Measurements from ENCODE around the gene PALD1. TPM values are rescaled to one million over a fixed set of nuclear protein-coding genes. Genes with fewer than 3 reads are reported as not detected.

The PALD1 gene
- total and polyA plus RNA-seq, 2 donors (not counting 1 experiment from before 2014, with no cell fraction given) = 0.09 to 0.33 TPM

GRCh38 chr10:70544431-70545340 lies 66.1 kb downstream of the PALD1 start:
- Histone ChIP-seq H3K4me3 (replicated peaks in 1 of 4; ENCODE audit: control extremely low read depth in 1 of 4, insufficient read depth in 1 of 4, low read depth in 3 of 4, low read length in 4 of 4) (no peak overlapping the region), H2AFZ (ENCODE audit: low read length) (no peak overlapping the region), H3K27ac (ENCODE audit: insufficient read depth, low read length) (no peak overlapping the region), H3K4me1 (ENCODE audit: control insufficient read depth, extremely low read depth, insufficient read depth, low read length) (no peaks in the 10 kb centered on the region), H3K27me3 (ENCODE audit: control insufficient read depth, insufficient read depth, low read length) (peaks cover 5% of the 10 kb centered on the region), H3K9me3 (ENCODE audit: control insufficient read depth, insufficient read depth, low read depth, low read length) (no peaks in the 10 kb centered on the region), H3K79me2 (ENCODE audit: control insufficient read depth, insufficient read depth, low read length) (no peaks in the 10 kb centered on the region), H3K36me3 (ENCODE audit: control insufficient read depth, insufficient read depth, low read length) (no peaks in the 10 kb centered on the region), H3K9ac (ENCODE audit: insufficient read depth, low read length) (no peak overlapping the region), H3K4me2 (ENCODE audit: extremely low read depth, insufficient read depth, low read length) (no peak overlapping the region), H4K20me1 (ENCODE audit: control insufficient read depth, extremely low read depth, insufficient read depth, low read length) (no peaks in the 10 kb centered on the region)
- no peak for TF ChIP-seq EZH2 (IDR thresholded peaks at IDR 0.05; ENCODE audit: low read length, missing control alignments)
- TF ChIP-seq CTCF (conservative IDR thresholded peaks at IDR 0.05 in 1 of 2, IDR thresholded peaks at IDR 0.05 in 1 of 2; ENCODE audit: low read depth in 1 of 2, low read length in 2 of 2) = no peak
- DNase-seq (ENCODE audit: low read depth in 2 of 2) = no peak

GRCh38 chr10:70546584-70546983 lies 68.0 kb downstream of the PALD1 start:
- no peak overlapping the region for H3K27ac ChIP-seq (ENCODE audit: insufficient read depth, low read length)
- H3K4me1 ChIP-seq (ENCODE audit: control insufficient read depth, extremely low read depth, insufficient read depth, low read length) = peaks cover 3% of the 10 kb centered on the region
- H2AFZ ChIP-seq (ENCODE audit: low read length) = no peak overlapping the region
- no peak overlapping the region for H3K4me3 ChIP-seq (replicated peaks in 1 of 4; ENCODE audit: control extremely low read depth in 1 of 4, insufficient read depth in 1 of 4, low read depth in 3 of 4, low read length in 4 of 4)
- no peaks in the 10 kb centered on the region for H3K79me2 ChIP-seq (ENCODE audit: control insufficient read depth, insufficient read depth, low read length)
- no peaks in the 10 kb centered on the region for H4K20me1 ChIP-seq (ENCODE audit: control insufficient read depth, extremely low read depth, insufficient read depth, low read length)
- H3K9me3 ChIP-seq (ENCODE audit: control insufficient read depth, insufficient read depth, low read depth, low read length) = no peaks in the 10 kb centered on the region
- H3K27me3 ChIP-seq (ENCODE audit: control insufficient read depth, insufficient read depth, low read length) = peaks cover 5% of the 10 kb centered on the region
- no peak for DNase-seq (ENCODE audit: low read depth in 2 of 2)
- H3K36me3 ChIP-seq (ENCODE audit: control insufficient read depth, insufficient read depth, low read length) = no peaks in the 10 kb centered on the region
- H3K9ac ChIP-seq (ENCODE audit: insufficient read depth, low read length) = no peak overlapping the region
- no peak overlapping the region for H3K4me2 ChIP-seq (ENCODE audit: extremely low read depth, insufficient read depth, low read length)
- TF ChIP-seq CTCF (conservative IDR thresholded peaks at IDR 0.05 in 1 of 2, IDR thresholded peaks at IDR 0.05 in 1 of 2; ENCODE audit: low read depth in 1 of 2, low read length in 2 of 2) = no peak
- no peak for TF ChIP-seq EZH2 (IDR thresholded peaks at IDR 0.05; ENCODE audit: low read length, missing control alignments)

- Histone ChIP-seq H3K9me3 (ENCODE audit: control insufficient read depth, insufficient read depth, low read depth, low read length) (no peaks in the 10 kb centered on the region), H3K4me2 (ENCODE audit: extremely low read depth, insufficient read depth, low read length) (no peak overlapping the region), H3K4me1 (ENCODE audit: control insufficient read depth, extremely low read depth, insufficient read depth, low read length) (peaks cover 11% of the 10 kb centered on the region), H3K27ac (ENCODE audit: insufficient read depth, low read length) (no peak overlapping the region), H3K36me3 (ENCODE audit: control insufficient read depth, insufficient read depth, low read length) (no peaks in the 10 kb centered on the region), H4K20me1 (ENCODE audit: control insufficient read depth, extremely low read depth, insufficient read depth, low read length) (no peaks in the 10 kb centered on the region), H3K27me3 (ENCODE audit: control insufficient read depth, insufficient read depth, low read length) (no peaks in the 10 kb centered on the region), H3K79me2 (ENCODE audit: control insufficient read depth, insufficient read depth, low read length) (no peaks in the 10 kb centered on the region), H3K4me3 (replicated peaks in 1 of 4; ENCODE audit: control extremely low read depth in 1 of 4, insufficient read depth in 1 of 4, low read depth in 3 of 4, low read length in 4 of 4) (no peak overlapping the region), H2AFZ (ENCODE audit: low read length) (no peak overlapping the region), H3K9ac (ENCODE audit: insufficient read depth, low read length) (no peak overlapping the region)
- no peak for DNase-seq (ENCODE audit: low read depth in 2 of 2)
- TF ChIP-seq EZH2 (IDR thresholded peaks at IDR 0.05; ENCODE audit: low read length, missing control alignments) (no peak), CTCF (conservative IDR thresholded peaks at IDR 0.05 in 1 of 2, IDR thresholded peaks at IDR 0.05 in 1 of 2; ENCODE audit: low read depth in 1 of 2, low read length in 2 of 2) (no peak)
These were observed 70.9 kb downstream of the PALD1 start for GRCh38 chr10:70549351-70549961.

Data from fibroblast of lung (primary cell).